OCI-LY1 (cell line): Measurements from ENCODE around the gene IFIT3.

Source experiments
- H2AFZ ChIP-seq: fragments of 200-600 bp; sonication (generic), shearing (Covaris generic); 2 replicates; pipeline ENCODE4 v1.6.0; 2014; ENCODE audit warnings: antibody characterized with exemption, mild to moderate bottlenecking, low read length
- H3F3A ChIP-seq: fragments of 200-600 bp; sonication (generic), shearing (Covaris generic); 2 replicates; pipeline ENCODE4 v1.6.0; 2014; ENCODE audit warnings: mild to moderate bottlenecking, antibody characterized with exemption, low read length, moderate library complexity; ENCODE audit not compliant: insufficient read depth
- H3K27ac ChIP-seq: fragments of 200-600 bp; sonication (generic); 2 replicates; pipeline ENCODE4 v1.5.1; 2014; ENCODE audit warnings: low read length, mixed run types, mild to moderate bottlenecking, low read depth; ENCODE audit not compliant: poor library complexity, severe bottlenecking
- H3K27me3 ChIP-seq: fragments of 200-600 bp; sonication (generic); 2 replicates; pipeline ENCODE4 v1.6.0; 2014; ENCODE audit warnings: antibody characterized with exemption, mild to moderate bottlenecking, low read length, moderate library complexity; ENCODE audit not compliant: insufficient read depth
- H3K36me3 ChIP-seq: fragments of 200-600 bp; sonication (generic); 2 replicates; pipeline ENCODE4 v1.6.1; 2014; ENCODE audit warnings: mild to moderate bottlenecking, antibody characterized with exemption, low read length, moderate library complexity, mixed read lengths; ENCODE audit not compliant: insufficient read depth
- H3K4me1 ChIP-seq: fragments of 200-600 bp; sonication (generic); 2 replicates; pipeline ENCODE4 v1.5.1; 2014; ENCODE audit warnings: mild to moderate bottlenecking, low read length, moderate library complexity; ENCODE audit not compliant: insufficient read depth, severe bottlenecking
- H3K4me2 ChIP-seq: fragments of 200-600 bp; sonication (generic), shearing (Covaris generic); 2 replicates; pipeline ENCODE4 v1.6.1; 2014; ENCODE audit warnings: low read length
- H3K4me3 ChIP-seq: fragments of 200-600 bp; sonication (generic); 2 replicates; pipeline ENCODE4 v1.5.1; 2014; ENCODE audit warnings: low read length, low read depth, mild to moderate bottlenecking, mixed read lengths; ENCODE audit not compliant: poor library complexity, severe bottlenecking
- H3K79me2 ChIP-seq: fragments of 200-600 bp; shearing (Covaris generic); 2 replicates; pipeline ENCODE4 v1.6.1; 2016; ENCODE audit warnings: mixed run types, low read length, mixed read lengths; ENCODE audit not compliant: insufficient read depth
- H3K9ac ChIP-seq: fragments of 200-600 bp; sonication (generic), shearing (Covaris generic); 2 replicates; pipeline ENCODE4 v1.6.1; 2014; ENCODE audit warnings: mild to moderate bottlenecking, low read length, mixed read lengths
- H3K9me2 ChIP-seq: fragments of 200-600 bp; sonication (generic), shearing (Covaris generic); 2 replicates; pipeline ENCODE4 v1.6.1; 2014; ENCODE audit warnings: low read depth, mild to moderate bottlenecking, low read length, mixed read lengths
- H3K9me3 ChIP-seq: fragments of 200-600 bp; shearing (Covaris generic); 2 replicates; pipeline ENCODE4 v1.6.1; 2014; ENCODE audit warnings: low read length, mixed read lengths
- H4K20me1 ChIP-seq: fragments of 200-600 bp; sonication (generic), shearing (Covaris generic); 2 replicates; pipeline ENCODE4 v1.6.0; 2016; ENCODE audit warnings: mild to moderate bottlenecking, low read length; ENCODE audit not compliant: insufficient read depth
- EZH2 ChIP-seq: fragments of 200-600 bp; sonication (generic), shearing (Covaris generic); IDR thresholded peaks from 2 replicates; pipeline ENCODE4 v1.8.0; 2017; ENCODE audit warnings: borderline replicate concordance, mixed run types, mild to moderate bottlenecking, antibody characterized with exemption, low read length, moderate library complexity, mixed read lengths
- TF ChIP-seq, protein P1 (sequence below): fragments of 200-600 bp; sonication (generic), shearing (Covaris generic); IDR thresholded peaks from 2 replicates; pipeline ENCODE4 v1.5.1; 2017; ENCODE audit warnings: mild to moderate bottlenecking, antibody characterized with exemption, low read length, moderate library complexity, mixed read lengths

Gene IFIT3

GRCh38 chr10:89303161-89303560 lies 24.6 kb upstream of the IFIT3 start:
- peaks cover 14% of the 10 kb centered on the region for H3K4me1 ChIP-seq
- H3K9me2 ChIP-seq: no peaks in the 10 kb centered on the region

DNA sequence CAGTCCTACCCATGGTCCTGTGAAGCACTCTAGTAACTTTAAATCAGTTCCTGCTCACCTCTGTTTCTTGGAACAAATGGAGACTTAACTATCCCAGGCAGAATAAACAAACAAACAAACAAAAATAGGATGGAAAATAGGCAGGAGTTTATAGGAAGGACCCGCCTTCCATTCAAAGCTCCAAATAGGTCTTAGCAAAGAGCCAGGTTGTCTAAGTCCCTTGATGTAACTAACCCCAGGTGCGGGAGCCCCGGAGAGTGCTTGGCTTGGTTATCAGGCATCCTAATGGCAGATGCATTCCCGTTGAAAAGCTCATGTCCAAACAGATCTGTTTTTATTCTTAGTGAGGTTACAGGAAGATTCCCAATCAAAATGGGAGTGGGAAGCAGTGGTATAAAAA lies 23.8 kb upstream of the IFIT3 start:
- TF ChIP-seq, protein P1, sequence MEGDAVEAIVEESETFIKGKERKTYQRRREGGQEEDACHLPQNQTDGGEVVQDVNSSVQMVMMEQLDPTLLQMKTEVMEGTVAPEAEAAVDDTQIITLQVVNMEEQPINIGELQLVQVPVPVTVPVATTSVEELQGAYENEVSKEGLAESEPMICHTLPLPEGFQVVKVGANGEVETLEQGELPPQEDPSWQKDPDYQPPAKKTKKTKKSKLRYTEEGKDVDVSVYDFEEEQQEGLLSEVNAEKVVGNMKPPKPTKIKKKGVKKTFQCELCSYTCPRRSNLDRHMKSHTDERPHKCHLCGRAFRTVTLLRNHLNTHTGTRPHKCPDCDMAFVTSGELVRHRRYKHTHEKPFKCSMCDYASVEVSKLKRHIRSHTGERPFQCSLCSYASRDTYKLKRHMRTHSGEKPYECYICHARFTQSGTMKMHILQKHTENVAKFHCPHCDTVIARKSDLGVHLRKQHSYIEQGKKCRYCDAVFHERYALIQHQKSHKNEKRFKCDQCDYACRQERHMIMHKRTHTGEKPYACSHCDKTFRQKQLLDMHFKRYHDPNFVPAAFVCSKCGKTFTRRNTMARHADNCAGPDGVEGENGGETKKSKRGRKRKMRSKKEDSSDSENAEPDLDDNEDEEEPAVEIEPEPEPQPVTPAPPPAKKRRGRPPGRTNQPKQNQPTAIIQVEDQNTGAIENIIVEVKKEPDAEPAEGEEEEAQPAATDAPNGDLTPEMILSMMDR: no peak
- TF ChIP-seq EZH2: no peak
- Histone ChIP-seq H3K4me2 (no peak overlapping the region), H4K20me1 (no peaks in the 10 kb centered on the region), H3K9me3 (no peaks in the 10 kb centered on the region), H3K9me2 (no peaks in the 10 kb centered on the region), H2AFZ (no peak overlapping the region), H3F3A (no peaks in the 10 kb centered on the region), H3K27me3 (no peaks in the 10 kb centered on the region), H3K9ac (no peak overlapping the region), H3K27ac (no peak overlapping the region), H3K36me3 (no peaks in the 10 kb centered on the region), H3K4me3 (no peak overlapping the region), H3K79me2 (no peaks in the 10 kb centered on the region), H3K4me1 (peaks cover 14% of the 10 kb centered on the region)

More at GRCh38 chr10:89303161-89303560, 24.6 kb upstream of the IFIT3 start:
- Histone ChIP-seq H4K20me1 (no peaks in the 10 kb centered on the region), H3K36me3 (no peaks in the 10 kb centered on the region), H2AFZ (no peak overlapping the region), H3K27ac (no peak overlapping the region), H3K4me2 (no peak overlapping the region), H3K9me3 (no peaks in the 10 kb centered on the region), H3F3A (no peaks in the 10 kb centered on the region), H3K27me3 (no peaks in the 10 kb centered on the region), H3K4me3 (no peak overlapping the region), H3K79me2 (no peaks in the 10 kb centered on the region), H3K9ac (no peak overlapping the region)
- TF ChIP-seq, protein P1: no peak

DNA sequence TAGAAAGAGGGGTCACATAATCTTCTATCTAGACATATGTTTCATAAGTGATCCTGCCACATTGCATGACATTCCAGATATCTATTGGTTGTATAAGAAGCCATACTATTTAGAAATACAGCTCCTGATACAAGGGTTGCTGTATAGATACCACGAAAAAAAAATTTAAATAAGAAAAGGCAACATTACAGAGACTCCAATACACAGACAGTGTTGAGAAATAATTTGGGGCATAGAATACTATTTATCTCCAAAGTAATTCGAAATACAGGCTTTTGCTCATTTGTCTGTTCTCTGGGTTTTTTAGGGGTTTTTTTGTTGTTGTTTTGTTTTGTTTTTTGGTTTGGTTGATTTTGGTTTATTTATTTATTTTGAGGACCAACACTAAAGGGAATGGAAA lies 23.4 kb upstream of the IFIT3 start:
- no peak overlapping the region for H3K4me2 ChIP-seq
- no peaks in the 10 kb centered on the region for H4K20me1 ChIP-seq
- no peak overlapping the region for H2AFZ ChIP-seq
- H3K27ac ChIP-seq: no peak overlapping the region
- H3K4me3 ChIP-seq: no peak overlapping the region
- no peak overlapping the region for H3K9ac ChIP-seq
- no peaks in the 10 kb centered on the region for H3K27me3 ChIP-seq
- H3K36me3 ChIP-seq: no peaks in the 10 kb centered on the region
- H3K9me3 ChIP-seq: no peaks in the 10 kb centered on the region
- peaks cover 14% of the 10 kb centered on the region for H3K4me1 ChIP-seq
- no peaks in the 10 kb centered on the region for H3K9me2 ChIP-seq
- no peak for TF ChIP-seq EZH2
- TF ChIP-seq, protein P1: no peak
- no peaks in the 10 kb centered on the region for H3F3A ChIP-seq
- no peaks in the 10 kb centered on the region for H3K79me2 ChIP-seq
